ENCODE measurements around the gene STRN3.
"Not testable (repeated sequence)": the region's sequence is repeated elsewhere in the genome, so short reads cannot be mapped to it uniquely, and the experiment has no call there.

GRCh38 chr14:30897121-30897520 is 129.1 kb downstream of the STRN3 start:
- TF ChIP-seq, protein P1, sequence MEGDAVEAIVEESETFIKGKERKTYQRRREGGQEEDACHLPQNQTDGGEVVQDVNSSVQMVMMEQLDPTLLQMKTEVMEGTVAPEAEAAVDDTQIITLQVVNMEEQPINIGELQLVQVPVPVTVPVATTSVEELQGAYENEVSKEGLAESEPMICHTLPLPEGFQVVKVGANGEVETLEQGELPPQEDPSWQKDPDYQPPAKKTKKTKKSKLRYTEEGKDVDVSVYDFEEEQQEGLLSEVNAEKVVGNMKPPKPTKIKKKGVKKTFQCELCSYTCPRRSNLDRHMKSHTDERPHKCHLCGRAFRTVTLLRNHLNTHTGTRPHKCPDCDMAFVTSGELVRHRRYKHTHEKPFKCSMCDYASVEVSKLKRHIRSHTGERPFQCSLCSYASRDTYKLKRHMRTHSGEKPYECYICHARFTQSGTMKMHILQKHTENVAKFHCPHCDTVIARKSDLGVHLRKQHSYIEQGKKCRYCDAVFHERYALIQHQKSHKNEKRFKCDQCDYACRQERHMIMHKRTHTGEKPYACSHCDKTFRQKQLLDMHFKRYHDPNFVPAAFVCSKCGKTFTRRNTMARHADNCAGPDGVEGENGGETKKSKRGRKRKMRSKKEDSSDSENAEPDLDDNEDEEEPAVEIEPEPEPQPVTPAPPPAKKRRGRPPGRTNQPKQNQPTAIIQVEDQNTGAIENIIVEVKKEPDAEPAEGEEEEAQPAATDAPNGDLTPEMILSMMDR (IDR thresholded peaks at IDR 0.05) = not testable (repeated sequence)
- TF ChIP-seq POLR2A (IDR thresholded peaks at IDR 0.05) = not testable (repeated sequence)
